ENCODE data around the gene OTUD7B.

OTUD7B gene

DNA sequence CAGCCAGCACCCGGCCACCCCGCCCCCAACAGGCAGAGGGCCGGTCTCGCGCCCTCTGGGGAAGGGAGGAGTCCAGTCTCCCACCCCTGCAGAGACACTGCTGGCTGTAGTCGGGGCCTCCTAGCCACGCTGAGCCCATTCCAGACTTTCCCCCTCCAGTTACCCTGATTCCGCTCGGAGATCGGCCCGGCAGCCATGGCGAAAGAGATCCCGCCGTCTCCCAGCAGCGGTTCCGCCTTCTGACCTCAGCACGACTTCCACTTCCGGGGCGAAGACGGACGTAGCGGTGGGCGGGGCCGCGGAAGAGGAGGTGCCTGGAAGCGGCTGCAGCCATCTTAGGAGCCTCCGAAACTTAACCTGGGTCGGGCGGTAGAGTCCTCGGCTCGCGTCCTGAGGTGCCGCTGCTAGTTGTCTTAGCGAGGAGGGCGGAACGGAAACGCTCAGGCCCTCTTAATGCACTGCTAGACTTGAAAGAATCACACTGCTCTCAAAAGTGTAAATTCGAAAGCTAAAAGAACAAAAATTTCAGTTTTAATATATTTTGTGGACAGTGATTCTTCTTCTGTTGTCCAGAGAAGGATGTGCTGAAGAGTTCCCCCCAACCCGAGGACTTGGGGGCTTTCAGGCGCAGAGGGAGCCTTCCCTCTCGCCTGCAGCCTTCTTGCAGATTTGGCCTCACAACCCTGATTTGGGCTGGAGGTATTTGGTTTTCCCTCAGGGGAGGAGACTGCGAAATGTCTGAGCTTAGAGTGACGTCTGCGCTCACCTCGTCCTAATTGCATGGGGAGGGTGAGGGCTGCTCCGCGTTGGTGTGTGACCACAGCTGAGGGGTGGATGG lies 82.7 kb downstream of the OTUD7B start, which contains the start of gene SF3B4 (continued):
- TF ChIP-seq, protein P1, sequence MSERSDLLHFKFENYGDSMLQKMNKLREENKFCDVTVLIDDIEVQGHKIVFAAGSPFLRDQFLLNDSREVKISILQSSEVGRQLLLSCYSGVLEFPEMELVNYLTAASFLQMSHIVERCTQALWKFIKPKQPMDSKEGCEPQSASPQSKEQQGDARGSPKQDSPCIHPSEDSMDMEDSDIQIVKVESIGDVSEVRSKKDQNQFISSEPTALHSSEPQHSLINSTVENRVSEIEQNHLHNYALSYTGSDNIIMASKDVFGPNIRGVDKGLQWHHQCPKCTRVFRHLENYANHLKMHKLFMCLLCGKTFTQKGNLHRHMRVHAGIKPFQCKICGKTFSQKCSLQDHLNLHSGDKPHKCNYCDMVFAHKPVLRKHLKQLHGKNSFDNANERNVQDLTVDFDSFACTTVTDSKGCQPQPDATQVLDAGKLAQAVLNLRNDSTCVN (tag by site-specific recombination; optimal IDR thresholded peaks at IDR 0.05) = peak; percentile 41
- TF ChIP-seq SP3 (tag by site-specific recombination; IDR thresholded peaks at IDR 0.05) (peak; percentile 99), FEZF1 (tag by site-specific recombination; IDR thresholded peaks at IDR 0.05) (peak; percentile 55), KLF9 (tag by site-specific recombination; IDR thresholded peaks at IDR 0.05; ENCODE audit: low read depth) (peak; percentile 96), ZNF433 (tag by site-specific recombination; IDR thresholded peaks at IDR 0.05; ENCODE audit: low read depth) (no peak), ZBTB21 (tag by site-specific recombination; IDR thresholded peaks at IDR 0.05) (0 out of 2 replicates have a peak, but pooled peaks have one; percentile 19), ZNF561 (tag by site-specific recombination; IDR thresholded peaks at IDR 0.05; ENCODE audit: borderline replicate concordance) (0 out of 2 replicates have a peak, but pooled peaks have one; percentile 18), ZIC2 (tag by site-specific recombination; IDR thresholded peaks at IDR 0.05) (peak; percentile 48), ZNF707 (tag by site-specific recombination; IDR thresholded peaks at IDR 0.05) (no peak), ZSCAN5A (tag by site-specific recombination; IDR thresholded peaks at IDR 0.05) (0 out of 2 replicates have a peak, but pooled peaks have one; percentile 56), ZNF600 (tag by site-specific recombination; IDR thresholded peaks at IDR 0.05) (0 out of 2 replicates have a peak, but pooled peaks have one; percentile 17), ZFP69B (tag by site-specific recombination; IDR thresholded peaks at IDR 0.05) (0 out of 2 replicates have a peak, but pooled peaks have one; percentile 12), ZNF426 (tag by site-specific recombination; IDR thresholded peaks at IDR 0.05) (no peak), KLF8 (tag by site-specific recombination; IDR thresholded peaks at IDR 0.05) (peak; percentile 89), BCL11B (tag by site-specific recombination; IDR thresholded peaks at IDR 0.05; ENCODE audit: low read depth) (no peak), ZFP37 (tag by site-specific recombination; IDR thresholded peaks at IDR 0.05) (0 out of 2 replicates have a peak, but pooled peaks have one; percentile 16), ZBTB10 (tag by site-specific recombination; IDR thresholded peaks at IDR 0.05) (no peak), ZNF24 (tag by site-specific recombination; IDR thresholded peaks at IDR 0.05) (0 out of 2 replicates have a peak, but pooled peaks have one; percentile 45), GLIS1 (tag by site-specific recombination; IDR thresholded peaks at IDR 0.05) (peak; percentile 77), KLF16 (tag by site-specific recombination; IDR thresholded peaks at IDR 0.05) (peak; percentile 71)
- TF ChIP-seq, protein P2, sequence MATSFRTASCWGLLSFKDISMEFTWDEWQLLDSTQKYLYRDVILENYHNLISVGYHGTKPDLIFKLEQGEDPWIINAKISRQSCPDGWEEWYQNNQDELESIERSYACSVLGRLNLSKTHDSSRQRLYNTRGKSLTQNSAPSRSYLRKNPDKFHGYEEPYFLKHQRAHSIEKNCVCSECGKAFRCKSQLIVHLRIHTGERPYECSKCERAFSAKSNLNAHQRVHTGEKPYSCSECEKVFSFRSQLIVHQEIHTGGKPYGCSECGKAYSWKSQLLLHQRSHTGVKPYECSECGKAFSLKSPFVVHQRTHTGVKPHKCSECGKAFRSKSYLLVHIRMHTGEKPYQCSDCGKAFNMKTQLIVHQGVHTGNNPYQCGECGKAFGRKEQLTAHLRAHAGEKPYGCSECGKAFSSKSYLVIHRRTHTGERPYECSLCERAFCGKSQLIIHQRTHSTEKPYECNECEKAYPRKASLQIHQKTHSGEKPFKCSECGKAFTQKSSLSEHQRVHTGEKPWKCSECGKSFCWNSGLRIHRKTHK (tag by site-specific recombination; IDR thresholded peaks at IDR 0.05) = no peak
- TF ChIP-seq, protein P3, sequence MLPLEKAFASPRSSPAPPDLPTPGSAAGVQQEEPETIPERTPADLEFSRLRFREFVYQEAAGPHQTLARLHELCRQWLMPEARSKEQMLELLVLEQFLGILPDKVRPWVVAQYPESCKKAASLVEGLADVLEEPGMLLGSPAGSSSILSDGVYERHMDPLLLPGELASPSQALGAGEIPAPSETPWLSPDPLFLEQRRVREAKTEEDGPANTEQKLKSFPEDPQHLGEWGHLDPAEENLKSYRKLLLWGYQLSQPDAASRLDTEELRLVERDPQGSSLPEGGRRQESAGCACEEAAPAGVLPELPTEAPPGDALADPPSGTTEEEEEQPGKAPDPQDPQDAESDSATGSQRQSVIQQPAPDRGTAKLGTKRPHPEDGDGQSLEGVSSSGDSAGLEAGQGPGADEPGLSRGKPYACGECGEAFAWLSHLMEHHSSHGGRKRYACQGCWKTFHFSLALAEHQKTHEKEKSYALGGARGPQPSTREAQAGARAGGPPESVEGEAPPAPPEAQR (tag by site-specific recombination; IDR thresholded peaks at IDR 0.05) = no peak
- TF ChIP-seq, protein P4, sequence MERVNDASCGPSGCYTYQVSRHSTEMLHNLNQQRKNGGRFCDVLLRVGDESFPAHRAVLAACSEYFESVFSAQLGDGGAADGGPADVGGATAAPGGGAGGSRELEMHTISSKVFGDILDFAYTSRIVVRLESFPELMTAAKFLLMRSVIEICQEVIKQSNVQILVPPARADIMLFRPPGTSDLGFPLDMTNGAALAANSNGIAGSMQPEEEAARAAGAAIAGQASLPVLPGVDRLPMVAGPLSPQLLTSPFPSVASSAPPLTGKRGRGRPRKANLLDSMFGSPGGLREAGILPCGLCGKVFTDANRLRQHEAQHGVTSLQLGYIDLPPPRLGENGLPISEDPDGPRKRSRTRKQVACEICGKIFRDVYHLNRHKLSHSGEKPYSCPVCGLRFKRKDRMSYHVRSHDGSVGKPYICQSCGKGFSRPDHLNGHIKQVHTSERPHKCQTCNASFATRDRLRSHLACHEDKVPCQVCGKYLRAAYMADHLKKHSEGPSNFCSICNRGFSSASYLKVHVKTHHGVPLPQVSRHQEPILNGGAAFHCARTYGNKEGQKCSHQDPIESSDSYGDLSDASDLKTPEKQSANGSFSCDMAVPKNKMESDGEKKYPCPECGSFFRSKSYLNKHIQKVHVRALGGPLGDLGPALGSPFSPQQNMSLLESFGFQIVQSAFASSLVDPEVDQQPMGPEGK (tag by site-specific recombination; IDR thresholded peaks at IDR 0.05) = peak; percentile 43
- TF ChIP-seq, protein P5, sequence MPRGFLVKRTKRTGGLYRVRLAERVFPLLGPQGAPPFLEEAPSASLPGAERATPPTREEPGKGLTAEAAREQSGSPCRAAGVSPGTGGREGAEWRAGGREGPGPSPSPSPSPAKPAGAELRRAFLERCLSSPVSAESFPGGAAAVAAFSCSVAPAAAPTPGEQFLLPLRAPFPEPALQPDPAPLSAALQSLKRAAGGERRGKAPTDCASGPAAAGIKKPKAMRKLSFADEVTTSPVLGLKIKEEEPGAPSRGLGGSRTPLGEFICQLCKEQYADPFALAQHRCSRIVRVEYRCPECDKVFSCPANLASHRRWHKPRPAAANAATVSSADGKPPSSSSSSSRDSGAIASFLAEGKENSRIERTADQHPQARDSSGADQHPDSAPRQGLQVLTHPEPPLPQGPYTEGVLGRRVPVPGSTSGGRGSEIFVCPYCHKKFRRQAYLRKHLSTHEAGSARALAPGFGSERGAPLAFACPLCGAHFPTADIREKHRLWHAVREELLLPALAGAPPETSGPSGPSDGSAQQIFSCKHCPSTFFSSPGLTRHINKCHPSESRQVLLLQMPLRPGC (tag by site-specific recombination; IDR thresholded peaks at IDR 0.05) = peak; percentile 39; the same call in 1 of the 2 replicates
